NCI-H1105 (cell line): ENCODE results near the gene GRIN2A.

Experiments used
- DNase-seq: peaks from one replicate; lab custom pipeline; 2025; lab: John Stamatoyannopoulos, UW

Gene GRIN2A

DNA sequence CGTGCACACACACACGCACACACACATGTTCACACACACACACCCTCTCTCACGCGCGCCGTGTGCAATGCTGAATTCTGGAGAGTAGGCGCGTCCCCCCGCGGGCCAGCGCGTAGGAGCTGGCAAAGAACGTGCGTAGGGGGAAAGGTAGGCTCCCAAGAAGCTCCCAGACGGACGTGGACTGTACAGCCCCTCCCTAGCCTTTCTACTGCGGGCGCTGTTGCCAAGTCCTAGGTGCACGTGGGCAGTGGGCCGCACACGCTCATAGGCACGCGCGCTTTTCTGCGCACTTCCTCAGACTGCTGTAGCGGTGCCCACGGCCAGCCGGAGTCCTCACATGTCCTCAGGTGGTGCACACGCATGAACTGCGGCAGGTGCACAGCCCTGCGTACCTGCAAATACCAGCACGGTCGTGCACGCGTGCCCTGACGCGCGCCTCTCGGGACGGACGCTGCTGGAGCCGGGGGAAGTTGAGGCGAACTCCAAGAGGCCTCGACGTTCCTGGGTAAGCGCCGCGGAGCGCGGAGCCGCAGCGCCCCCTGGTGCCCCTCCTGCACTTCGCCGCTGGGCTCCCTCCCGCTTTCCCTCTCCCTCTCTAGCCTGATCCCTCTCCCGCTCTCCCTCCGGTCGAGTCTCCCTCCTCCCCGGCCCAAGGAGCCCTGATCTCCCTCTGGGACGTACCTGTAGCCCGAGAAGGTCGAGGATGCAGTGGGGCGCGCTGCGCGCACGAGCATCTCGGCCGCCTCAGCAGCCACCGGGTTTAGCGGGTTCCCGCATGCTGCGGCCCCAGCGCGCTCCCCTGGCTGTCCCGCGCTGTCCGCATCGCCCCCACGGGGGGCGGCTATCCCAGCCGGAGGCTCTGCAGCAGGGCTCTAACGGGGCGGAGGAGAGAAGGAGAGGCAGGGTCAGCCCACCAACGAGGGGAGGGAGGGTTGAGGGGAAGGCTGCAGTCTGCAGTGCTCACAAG, 749 bp downstream of the GRIN2A start:
- DNase-seq: no peak

DNA sequence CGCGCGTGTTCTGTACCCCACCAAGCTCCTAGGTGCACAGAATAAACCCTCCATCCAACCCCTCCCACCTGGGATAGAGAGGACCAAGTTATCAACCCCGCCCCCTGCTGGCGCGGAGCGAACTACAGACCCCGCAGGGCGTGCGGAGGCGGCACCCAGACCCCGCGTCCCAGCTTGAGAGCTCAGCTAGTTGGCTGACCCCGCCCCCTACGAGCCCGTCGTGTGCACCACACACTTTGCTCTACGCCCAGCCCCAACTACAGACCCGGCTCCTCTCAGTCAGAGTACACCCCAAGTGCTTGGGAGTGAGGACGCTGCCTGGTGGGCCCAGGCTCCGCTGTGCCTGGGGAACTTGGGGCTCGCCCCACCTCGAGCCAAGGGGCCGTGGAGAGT, 1.5 kb downstream of the GRIN2A start:
- DNase-seq: no peak

DNA sequence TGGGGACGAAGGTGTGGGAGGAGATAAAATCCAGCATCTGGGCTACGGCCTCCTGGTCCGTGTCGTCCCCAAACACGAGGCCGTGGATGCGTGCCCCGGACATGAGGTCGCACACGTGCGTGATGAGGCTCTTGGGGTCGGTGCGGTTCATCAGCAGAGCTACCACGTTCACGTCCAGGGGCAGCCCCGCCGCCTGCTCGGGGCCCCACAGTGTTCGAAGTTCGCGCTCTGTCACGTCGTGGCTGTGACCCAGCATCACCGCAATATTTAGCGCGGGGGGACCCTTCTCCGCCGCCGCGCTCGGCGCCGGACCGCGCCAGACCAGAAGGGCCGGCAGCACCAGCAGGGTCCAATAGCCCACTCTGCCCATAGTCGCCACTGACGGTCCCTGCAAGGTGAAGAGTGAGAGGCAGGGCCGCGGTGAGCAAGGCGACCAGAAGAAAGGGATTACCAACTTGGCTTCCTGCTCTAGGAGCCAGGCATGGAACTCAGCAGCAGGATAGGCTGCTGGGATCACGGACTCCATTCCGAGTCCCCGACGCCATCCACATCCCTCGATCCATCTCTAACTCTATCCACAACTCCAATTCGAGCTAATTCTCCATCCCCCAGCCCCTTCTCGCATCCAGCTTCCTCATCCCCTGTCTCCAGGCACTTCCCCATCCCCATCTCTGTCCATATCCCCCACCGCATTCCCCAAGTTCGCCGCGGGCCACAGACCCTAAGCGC, 2.0 kb downstream of the GRIN2A start:
- no peak for DNase-seq

DNA sequence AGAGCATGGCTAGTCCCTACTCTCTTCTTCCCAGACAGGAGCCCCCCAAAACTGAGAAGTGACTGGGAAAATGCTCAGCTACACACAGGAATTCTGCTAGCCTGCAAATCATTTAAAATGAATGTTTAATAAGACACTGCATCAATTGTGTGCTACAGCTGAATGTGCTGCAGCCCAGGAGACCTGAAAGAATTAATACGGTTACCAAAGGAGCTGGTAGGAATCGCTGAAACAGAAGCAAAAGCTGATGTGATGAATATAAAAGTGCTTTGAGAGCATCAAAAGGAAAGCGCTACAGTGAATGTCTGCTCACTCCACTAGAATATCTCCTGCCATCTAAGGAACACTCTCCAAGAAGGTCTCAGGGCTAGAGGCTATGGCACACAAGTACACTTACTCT, 3.7 kb downstream of the GRIN2A start:
- DNase-seq: no peak

DNA sequence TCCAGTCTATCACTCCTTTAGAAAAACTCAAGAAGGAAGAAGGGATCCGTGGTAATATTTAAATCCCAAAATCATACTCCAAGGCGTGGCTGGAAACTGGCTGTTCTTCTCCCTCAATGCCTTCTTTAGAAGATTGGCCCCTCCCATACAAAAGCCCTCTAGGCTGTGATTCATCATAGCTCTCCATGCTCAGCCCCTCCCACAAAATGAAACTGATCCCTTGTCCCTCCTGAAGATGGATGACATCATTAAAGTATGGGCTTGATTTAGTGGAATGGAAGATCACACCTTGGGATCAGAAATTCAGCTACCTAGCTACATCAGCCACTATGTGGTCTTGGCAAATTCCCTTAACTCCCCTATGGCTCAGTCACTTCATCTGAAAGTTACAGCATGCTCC, 4.1 kb downstream of the GRIN2A start:
- no peak for DNase-seq

DNA sequence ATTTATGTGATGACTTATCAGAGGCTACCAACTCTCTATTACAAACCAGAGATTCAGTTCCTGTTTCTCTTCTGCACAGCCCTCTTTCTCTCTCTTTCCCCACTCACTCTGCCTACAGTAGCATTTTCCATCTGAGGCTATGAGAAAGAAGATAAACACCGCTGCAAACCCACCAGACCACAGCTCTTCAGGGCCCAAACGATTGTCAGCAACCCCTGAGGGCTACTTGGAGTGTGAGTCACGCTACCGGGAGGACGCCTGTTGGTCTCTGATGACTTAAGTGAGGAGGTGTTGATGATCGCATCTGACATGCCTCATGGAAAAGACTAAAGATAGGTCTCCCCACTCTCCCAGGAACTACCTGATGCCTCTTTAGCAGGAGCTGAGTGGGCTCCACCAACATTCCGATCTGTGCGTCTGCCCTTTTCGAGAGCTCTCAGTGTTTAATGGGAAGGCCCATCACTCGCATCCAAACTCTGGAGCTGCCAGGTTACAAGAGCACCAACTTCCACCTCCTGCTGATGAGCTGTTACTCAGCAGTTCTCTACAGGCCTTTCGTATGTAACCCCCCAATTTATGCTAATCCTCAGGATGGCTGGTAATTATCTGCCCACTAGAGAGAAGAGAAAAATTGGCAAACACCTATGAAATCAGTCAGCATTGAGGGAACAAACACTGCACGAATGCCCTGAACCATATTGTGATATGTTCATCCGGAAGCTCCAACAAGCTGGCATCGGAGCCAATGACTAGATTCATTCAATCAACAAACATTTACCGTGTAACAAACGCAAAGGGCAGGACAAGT, 9.2 kb downstream of the GRIN2A start:
- no peak for DNase-seq

DNA sequence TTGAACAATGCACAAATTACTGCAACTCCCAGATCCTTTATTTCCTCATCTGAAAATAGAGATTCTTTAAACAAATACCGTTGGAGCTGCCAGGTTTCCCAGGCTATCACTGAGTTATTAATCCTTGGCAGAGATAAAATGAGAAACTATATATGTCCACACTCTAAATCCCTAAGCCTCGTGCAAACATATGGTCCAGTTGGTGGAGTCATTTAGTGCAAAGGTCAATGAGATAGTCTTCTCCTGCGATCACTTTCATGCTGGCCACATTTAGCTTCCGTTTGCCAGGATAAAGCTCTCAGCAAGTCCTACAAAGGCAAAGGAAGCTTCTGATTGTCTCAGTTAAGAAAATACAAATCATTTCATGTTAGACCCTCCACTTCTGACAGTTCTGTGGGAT, 11.0 kb downstream of the GRIN2A start:
- DNase-seq: no peak

DNA sequence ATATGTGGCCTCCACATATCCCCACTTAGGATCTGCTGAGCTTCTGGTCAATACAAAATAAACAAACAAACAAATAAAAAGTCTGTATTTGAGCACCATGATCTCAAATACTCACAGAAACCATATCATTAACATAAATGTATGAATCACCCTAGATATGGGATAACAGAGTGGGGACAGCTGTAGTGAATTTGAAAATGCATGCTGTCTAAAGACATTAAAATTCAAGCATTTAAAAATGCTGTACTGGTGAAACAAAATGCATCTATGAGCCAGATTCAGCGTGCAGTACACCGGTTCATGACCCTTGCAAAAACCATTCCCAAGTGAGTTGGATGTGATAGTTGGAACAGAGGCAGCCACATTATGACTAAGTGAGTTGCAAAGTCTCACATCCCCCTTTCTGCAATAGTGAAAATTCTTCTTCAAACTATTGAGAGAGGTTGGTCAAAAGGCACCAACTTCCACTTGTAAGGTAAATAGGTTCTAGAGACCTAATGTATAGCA, 12.3 kb downstream of the GRIN2A start:
- no peak for DNase-seq

DNA sequence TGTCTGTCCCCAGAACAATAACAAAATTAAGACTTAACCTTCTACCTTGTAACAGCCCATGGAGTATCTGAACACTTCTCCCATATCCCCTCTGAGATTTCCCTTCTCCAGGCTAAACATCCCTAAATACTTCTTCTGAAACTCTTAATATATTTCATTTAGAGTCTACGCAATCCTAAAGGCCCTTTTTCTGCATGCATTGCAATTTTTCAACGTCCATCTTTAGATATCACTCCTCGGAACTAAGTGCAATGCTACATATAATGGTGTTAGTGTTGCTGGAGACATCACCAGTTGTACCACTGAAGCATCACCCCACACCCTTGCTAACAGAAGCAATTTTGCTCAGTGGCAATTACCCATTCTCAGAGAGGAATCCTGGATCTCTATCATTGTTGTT, 13.2 kb downstream of the GRIN2A start:
- DNase-seq: no peak

DNA sequence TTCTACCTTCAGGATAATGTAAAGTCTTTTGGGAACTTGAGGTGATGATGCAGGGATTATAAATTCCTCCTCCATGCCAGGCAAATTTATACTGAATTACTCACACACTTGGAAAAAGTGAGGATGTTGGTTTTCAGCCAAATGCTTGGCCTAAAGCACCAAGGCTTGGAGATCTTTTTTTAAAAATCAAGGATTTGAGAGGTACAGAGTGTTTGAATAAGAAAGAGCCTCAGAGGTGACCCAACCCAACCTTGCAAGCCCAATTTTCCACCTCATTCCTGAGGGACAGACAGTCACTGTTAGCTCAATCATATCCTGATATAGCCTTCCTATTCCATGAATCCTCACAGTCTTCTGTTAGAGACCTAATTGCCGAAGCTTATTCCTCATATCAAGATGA, 14.0 kb downstream of the GRIN2A start:
- no peak for DNase-seq

DNA sequence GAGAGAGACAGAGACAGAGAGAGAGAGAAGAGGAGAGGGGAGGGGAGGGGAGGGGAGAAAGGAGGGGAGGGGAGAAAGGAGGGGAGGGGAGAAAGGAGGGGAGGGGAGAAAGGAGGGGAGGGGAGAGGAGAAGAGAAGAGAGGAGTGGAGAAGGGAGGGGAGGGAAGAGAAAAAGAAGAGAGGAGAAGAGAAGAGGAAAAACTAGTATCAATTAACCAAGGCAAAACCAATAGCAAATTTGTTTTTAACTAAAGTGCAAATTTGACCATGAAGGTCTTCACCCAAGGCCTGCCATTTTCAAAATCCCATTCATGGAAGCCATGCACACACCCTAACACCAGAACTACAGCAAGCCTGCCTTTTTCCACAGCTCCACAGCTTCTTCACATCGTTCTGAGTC, 16.6 kb downstream of the GRIN2A start:
- no peak for DNase-seq

DNA sequence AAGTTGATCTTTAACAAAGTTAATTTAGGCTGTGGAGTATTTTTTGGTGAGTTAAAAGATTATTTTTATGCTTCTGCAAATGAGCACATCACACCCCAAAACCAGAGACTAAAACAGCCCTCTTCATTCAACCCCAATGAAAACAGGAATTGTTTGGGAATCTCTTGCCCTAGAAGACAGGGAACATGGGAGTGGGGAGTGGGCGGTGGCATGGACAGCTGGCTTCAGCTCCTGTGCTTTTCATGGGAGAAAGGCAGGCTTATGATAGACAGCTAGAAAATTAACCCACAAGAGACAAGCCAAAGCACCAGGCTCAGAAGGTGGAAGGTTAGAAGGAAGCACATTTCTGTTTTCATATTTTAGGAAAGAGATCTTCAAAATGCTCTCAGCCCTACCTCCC, 19.2 kb downstream of the GRIN2A start:
- no peak for DNase-seq

DNA sequence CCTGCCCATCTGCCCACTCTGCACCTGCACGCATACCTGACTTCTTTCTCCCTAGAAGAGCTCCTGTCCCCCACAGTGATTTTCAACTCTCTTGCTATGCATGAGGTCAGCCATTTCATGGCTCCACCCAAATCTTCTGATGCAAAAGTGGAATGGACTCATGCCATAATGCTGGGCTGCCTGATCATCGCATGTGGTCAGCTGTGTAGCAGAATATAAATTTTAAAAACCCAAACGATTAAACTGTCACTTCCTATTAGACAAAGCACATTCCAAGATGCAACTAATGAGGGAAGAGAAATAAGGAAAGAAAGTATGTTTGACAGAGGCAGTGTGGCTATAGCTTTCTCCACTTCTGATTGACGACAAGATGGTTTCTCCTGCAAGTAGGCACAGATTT, 26.1 kb downstream of the GRIN2A start:
- no peak for DNase-seq

DNA sequence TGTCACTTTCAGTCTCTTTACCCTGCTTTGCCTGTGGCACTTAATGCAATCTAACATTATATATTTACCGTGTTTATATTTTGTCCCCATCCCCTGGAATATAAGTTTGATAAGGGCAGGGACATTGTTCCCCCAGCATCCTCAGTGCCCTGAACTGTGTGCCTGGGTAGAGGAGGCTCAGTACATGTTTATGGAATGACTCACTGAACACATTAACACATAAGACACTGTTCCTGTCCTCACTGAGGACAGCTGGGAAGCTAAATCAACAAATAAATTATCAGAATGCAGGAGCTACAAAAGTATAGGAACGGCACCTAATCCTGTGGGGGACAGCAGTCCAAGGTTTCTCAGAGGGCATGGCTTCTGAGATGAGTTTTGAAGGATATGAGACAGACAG, 27.8 kb downstream of the GRIN2A start:
- no peak for DNase-seq

DNA sequence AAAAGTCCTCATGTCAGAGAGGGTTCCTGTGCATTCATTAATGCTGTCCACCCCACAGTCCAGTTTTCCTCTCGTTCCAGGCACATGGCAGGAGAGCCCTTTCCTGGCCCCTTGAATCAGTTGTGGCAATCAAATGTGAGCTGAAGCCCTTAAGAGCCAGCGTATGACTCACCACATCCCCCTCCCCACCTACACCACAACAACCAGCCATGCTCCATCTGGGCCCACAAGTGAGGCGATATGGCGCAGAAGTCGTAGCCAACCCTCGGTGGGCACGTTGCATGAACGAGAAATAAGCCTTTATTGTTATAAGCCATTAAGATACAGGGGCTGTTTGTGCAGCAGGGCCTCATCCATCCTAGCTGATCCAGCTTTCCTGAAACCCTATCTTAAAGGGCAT, 28.2 kb downstream of the GRIN2A start:
- no peak for DNase-seq

DNA sequence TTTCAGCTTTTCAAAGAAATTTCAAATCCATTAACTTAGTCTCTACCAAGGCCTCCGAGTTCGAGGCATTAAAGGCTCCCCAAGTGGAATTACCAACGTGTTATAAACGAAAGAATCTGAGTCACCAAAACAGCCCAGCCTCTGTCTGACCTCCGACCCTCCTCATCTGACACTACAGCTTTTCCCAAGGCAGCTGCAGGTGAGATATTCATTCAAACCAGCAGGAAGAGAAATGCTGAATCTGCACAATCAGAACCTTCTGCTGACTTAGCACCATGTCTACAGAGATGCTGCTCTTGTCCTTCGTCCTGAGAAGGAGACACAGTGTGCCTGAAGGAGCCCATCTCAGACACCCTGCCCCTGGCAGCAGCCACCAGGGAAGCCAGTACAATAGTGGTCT, 30.5 kb downstream of the GRIN2A start:
- DNase-seq: no peak

DNA sequence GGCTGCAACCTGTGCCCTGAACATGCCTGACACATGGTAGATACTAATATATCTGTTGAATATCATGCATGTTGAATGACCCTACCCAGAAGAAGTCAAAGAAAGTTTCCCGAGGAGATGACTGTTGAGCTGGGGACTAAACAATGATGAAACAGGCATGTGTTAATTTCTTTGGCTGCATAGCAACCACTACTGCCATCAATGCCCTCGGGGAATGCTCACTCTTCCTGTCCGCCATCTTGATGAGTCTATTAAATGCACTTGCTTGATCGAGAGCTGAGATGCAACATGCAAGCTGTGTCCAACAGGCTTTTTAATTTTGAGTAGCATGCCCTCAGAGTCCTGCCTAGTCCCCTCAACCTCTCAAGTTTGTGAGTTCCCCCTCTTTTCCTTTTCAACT, 31.3 kb downstream of the GRIN2A start:
- no peak for DNase-seq

DNA sequence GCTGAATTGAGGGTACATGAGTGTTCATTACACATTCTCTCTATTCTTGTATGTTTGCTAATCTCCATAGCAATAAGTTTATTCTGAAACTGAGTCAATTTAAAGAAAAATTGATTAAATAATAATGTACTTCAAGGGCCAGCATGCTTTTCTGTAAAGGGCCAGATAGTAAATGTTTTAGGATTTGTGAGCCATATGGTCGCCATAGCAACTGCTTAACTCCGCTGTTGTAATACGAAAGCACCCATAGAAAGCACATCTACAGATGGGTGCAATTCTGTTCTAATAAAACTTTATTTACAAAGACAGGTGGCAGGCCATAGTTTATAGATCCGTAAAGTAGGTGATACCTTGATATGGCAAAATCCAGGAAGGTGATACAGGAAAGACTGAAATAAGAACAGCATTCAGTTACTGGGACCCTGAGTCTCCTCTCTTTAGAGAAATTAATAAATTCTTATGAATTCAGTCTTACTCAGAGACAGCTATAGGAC, 36.6 kb downstream of the GRIN2A start:
- no peak for DNase-seq

DNA sequence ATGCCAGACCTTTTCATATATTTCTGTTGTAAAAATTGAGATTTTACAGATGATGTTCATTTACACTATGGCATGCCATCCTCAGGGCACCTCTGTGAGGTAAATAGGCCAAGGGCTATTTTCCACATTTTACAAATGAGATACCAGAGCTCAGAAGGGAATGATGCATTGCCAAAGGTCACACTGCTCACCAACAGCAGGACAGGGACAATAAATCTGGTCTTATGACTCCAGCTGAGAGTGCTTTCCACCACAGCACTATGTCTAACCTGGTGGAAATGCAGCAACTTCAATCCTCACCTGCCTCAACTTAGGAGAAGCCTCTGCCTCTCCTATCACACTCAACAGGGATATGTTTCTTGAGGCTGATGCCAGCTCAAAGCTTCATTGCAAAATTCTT, 40.6 kb downstream of the GRIN2A start:
- no peak for DNase-seq

DNA sequence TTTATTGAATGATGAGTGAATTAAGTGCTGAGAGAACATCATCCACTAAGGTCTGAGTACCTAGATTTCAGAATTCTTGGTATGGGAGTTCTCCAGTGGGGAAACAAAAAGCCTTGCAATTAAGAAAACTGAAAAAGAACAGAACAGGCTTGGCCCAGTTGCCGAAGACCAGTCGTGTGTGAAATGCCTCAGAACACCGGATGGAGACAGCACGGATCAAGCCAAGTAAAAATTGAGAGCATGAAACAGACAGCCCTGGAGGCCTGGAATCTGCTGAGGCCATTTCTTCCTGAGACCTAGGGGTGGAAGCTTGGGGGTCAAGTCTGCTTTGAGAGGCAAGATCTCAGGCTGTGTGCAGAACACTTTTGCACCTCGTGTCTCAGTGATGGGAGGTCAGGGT, 43.3 kb downstream of the GRIN2A start:
- DNase-seq: no peak

DNA sequence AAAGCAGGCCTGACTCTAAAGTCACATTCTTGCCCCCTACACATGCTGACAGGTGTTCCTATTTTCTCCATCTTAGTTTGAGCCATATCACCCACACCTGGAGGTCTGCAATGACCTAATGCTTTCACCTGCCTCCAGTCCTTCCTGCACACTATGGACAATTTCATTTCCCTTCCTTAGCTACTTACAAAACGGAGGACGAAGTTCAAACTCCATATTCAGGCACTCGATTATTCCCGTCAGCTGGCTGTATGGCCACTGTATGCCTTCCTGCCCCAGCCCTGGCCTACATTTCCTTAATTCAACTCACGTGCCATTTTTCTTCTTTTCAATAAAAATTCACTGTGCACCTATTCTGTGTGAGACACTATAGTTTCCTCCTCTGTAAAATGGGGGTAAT, 44.9 kb downstream of the GRIN2A start:
- no peak for DNase-seq

DNA sequence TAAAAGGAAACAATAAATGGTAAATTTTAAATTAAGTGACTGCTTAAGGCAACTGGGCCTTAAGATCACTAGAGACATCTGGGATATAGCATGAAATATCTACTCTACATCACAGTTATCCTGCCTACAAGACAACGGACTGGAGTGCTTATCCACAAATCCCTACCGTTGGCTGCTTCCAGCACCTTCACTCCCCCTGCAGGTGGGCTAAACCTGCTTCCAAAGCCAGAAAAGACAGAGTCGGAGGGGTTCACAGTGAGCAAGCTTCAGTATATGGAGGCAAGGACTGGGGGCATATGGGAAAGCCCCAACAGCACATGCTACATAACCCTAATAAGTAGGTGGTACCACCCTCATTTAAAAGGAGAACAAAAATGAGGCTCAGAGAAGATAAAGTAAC, 45.3 kb downstream of the GRIN2A start:
- DNase-seq: no peak
